Activated CD4-positive, CD25-positive, alpha-beta regulatory T cell treated with anti-CD3 and anti-CD28 coated beads, Interleukin-2, amount 50 U/mL, for 72 hours (primary cell): ENCODE data around the gene MICOS13.
"Not testable (repeated sequence)": the region's sequence is repeated elsewhere in the genome, so short reads cannot be mapped to it uniquely, and the experiment has no call there.

Experiments
- DNase-seq: peaks from one replicate; pipeline ENCODE4 v3.0.0; 2021

Gene MICOS13

GRCh38 chr19:5698635-5699422 is 18.5 kb upstream of the MICOS13 start:
- DNase-seq, result no peak

GRCh38 chr19:5697890-5698634 is 17.7 kb upstream of the MICOS13 start:
- DNase-seq, result no peak

GRCh38 chr19:5697022-5697889 is 16.9 kb upstream of the MICOS13 start:
- DNase-seq, result no peak

GRCh38 chr19:5696196-5697021 is 16.1 kb upstream of the MICOS13 start:
- no peak for DNase-seq

- DNase-seq, result no peak
Measured at GRCh38 chr19:5695649-5696195, 15.4 kb upstream of the MICOS13 start.

GRCh38 chr19:5694956-5695648 is 14.8 kb upstream of the MICOS13 start:
- DNase-seq, result no peak

GRCh38 chr19:5694167-5694955 is 14.0 kb upstream of the MICOS13 start:
- no peak for DNase-seq

- DNase-seq, result no peak
Measured at GRCh38 chr19:5693195-5694166, 13.2 kb upstream of the MICOS13 start.

GRCh38 chr19:5692723-5693194 is 12.4 kb upstream of the MICOS13 start:
- no peak for DNase-seq

- no peak for DNase-seq
Measured at GRCh38 chr19:5691822-5692722, 11.8 kb upstream of the MICOS13 start.

GRCh38 chr19:5690955-5691821 is 10.9 kb upstream of the MICOS13 start:
- DNase-seq, result peak; percentile 49

GRCh38 chr19:5690125-5690954 is 10.0 kb upstream of the MICOS13 start, which contains the start of gene RPL36:
Gene RPL36, plus strand, starts transcription at chr19:5690295. Its CDS starts 213 bp downstream, at chr19:5690508.
- peak; percentile 100 for DNase-seq

GRCh38 chr19:5688262-5688881 is 8.1 kb upstream of the MICOS13 start:
- not testable (repeated sequence) for DNase-seq

- DNase-seq, result no peak
Measured at GRCh38 chr19:5687360-5688198, 7.3 kb upstream of the MICOS13 start.
